K562 (cell line): ENCODE measurements around the gene NOTCH1. TPM values are rescaled to one million over a fixed set of nuclear protein-coding genes. Genes with fewer than 3 reads are reported as not detected.

ENCODE experiments used
- ARID3A ChIP-seq: IDR thresholded peaks from 2 replicates; pipeline ENCODE4 v1.6.1; 2012; ENCODE audit warnings: low read depth, low read length, improper control_type of control experiment, borderline replicate concordance
- BACH1 ChIP-seq: fragments of 200-800 bp; sonication (Bioruptor generic); IDR thresholded peaks from 2 replicates; pipeline ENCODE4 v1.6.1; 2016; ENCODE audit warnings: missing genetic modification characterization, missing compliant biosample characterization
- BRD9 ChIP-seq: fragments of 450-650 bp; IDR thresholded peaks from 2 replicates; pipeline ENCODE4 v1.6.1; 2018; ENCODE audit warnings: low read depth; ENCODE audit not compliant: partially characterized antibody
- BRF2 ChIP-seq: IDR thresholded peaks from 3 replicates; pipeline ENCODE4 v1.6.1; 2011; ENCODE audit warnings: borderline replicate concordance, mild to moderate bottlenecking; ENCODE audit not compliant: insufficient read length, insufficient read depth
- FOXO4 ChIP-seq: fragments of 450-650 bp; formaldehyde crosslinking; IDR thresholded peaks from 2 replicates; pipeline ENCODE4 v1.4.0; 2020; ENCODE audit warnings: mild to moderate bottlenecking, moderate library complexity
- GATAD2A ChIP-seq: fragments of 450-650 bp; IDR thresholded peaks from 2 replicates; pipeline ENCODE4 v1.6.1; 2017
- HDAC1 ChIP-seq, 2 experiments: fragments of 450-650 bp; IDR thresholded peaks; 2 replicates each; pipeline ENCODE4 v1.6.1; 2016 to 2017; ENCODE audit warnings: inconsistent platforms in 1 of 2, mild to moderate bottlenecking in 1 of 2, moderate library complexity in 1 of 2
- MAFK ChIP-seq: IDR thresholded peaks from 2 replicates; pipeline ENCODE4 v1.6.1; 2011; ENCODE audit warnings: low read length, improper control_type of control experiment
- MEF2A ChIP-seq: IDR thresholded peaks from 2 replicates; pipeline ENCODE4 v1.6.1; 2011; ENCODE audit warnings: low read depth, mild to moderate bottlenecking, low read length, moderate library complexity; ENCODE audit not compliant: control insufficient read depth
- MTF1 ChIP-seq: fragments of 250-450 bp; sonication (Bioruptor Pico); IDR thresholded peaks from 2 replicates; pipeline ENCODE4 v1.9.0; 2021; ENCODE audit warnings: moderate library complexity, mild to moderate bottlenecking, inconsistent platforms, borderline replicate concordance
- NBN ChIP-seq: fragments of 450-650 bp; IDR thresholded peaks from 2 replicates; pipeline ENCODE4 v1.6.1; 2016; ENCODE audit warnings: low read depth, mild to moderate bottlenecking
- PRDM10 ChIP-seq: fragments of 450-650 bp; IDR thresholded peaks from 2 replicates; pipeline ENCODE4 v1.6.1; 2018; ENCODE audit not compliant: partially characterized antibody
- SFPQ ChIP-seq: fragments of 200-400 bp; formaldehyde crosslinking; IDR thresholded peaks from 2 replicates; pipeline ENCODE4 v1.6.1; 2017; ENCODE audit warnings: mild to moderate bottlenecking, low read depth, low read length, moderate library complexity
- SPI1 ChIP-seq: IDR thresholded peaks from 2 replicates; pipeline ENCODE4 v1.6.1; 2011; ENCODE audit warnings: low read depth, low read length, control low read depth, borderline replicate concordance
- TSC22D4 ChIP-seq: fragments of 450-650 bp; IDR thresholded peaks from 2 replicates; pipeline ENCODE4 v1.6.1; 2016; ENCODE audit warnings: missing genetic modification characterization, missing biosample characterization, control low read depth
- ZBED1 ChIP-seq: IDR thresholded peaks from 2 replicates; pipeline ENCODE4 v1.6.1; 2014
- ZNF124 ChIP-seq: sonication (generic); formaldehyde crosslinking; IDR thresholded peaks from 2 replicates; pipeline ENCODE4 v1.8.1; 2022; ENCODE audit warnings: missing genetic modification reagents
- polyA plus RNA-seq, 8 experiments: library from polyadenylated mRNA; depleted of rRNA in 4 of 8; stranded (reverse) in 5 of 8; unstranded in 3 of 8; fragments of >200 nt; fragmentation: Nextera tagmentation in 2 of 8; fragmentation: Illumina TruSeq in 1 of 8; extraction: Ambion mirVana in 2 of 8; extraction: Trizol in 1 of 8; gene quantifications; 2 replicates each; pipeline versions ENCODE4 v1.2.1 to v1.2.3, GENCODE V29; 2011 to 2014; ENCODE audit warnings: inconsistent platforms in 1 of 8, missing spikeins in 1 of 8
- total RNA-seq, 7 experiments: library from RNA; depleted of rRNA in 6 of 7; stranded (reverse); fragments of >200 nt in 6 of 7; fragmentation: Illumina TruSeq in 2 of 7; extraction: Trizol in 2 of 7; gene quantifications; 2 replicates each; pipeline versions ENCODE4 v1.2.1 to v1.2.3, GENCODE V29; 2011 to 2021; ENCODE audit warnings: low replicate concordance in 1 of 7

NOTCH1 gene
- total and polyA plus RNA-seq, 9 of the 15 experiments (the other 6 are each of a cell fraction or from before 2014, with no cell fraction given), result 0.03 to 31.4 (median 2.3) TPM

GRCh38 chr9:136539427-136540421, 6.1 kb downstream of the NOTCH1 start (continued):
- TF ChIP-seq PRDM10 (no peak), MTF1 (CRISPR knock-in tag) (no peak), SFPQ (no peak), FOXO4 (CRISPR knock-in tag) (no peak), SPI1 (peak; percentile 85), HDAC1 (IDR thresholded peaks at IDR 0.05) (0 out of 4 replicates have a peak, but pooled peaks of 1 of the 2 experiments have one; percentile 17), TSC22D4 (tag) (no peak), BRD9 (no peak), MAFK (no peak), NBN (no peak), BRF2 (no peak), ZNF124 (CRISPR knock-in tag) (no peak), BACH1 (no peak), MEF2A (no peak), GATAD2A (no peak), ARID3A (no peak), ZBED1 (no peak)
